ENCODE measurements around the gene CDC42EP4.

The CDC42EP4 gene

DNA sequence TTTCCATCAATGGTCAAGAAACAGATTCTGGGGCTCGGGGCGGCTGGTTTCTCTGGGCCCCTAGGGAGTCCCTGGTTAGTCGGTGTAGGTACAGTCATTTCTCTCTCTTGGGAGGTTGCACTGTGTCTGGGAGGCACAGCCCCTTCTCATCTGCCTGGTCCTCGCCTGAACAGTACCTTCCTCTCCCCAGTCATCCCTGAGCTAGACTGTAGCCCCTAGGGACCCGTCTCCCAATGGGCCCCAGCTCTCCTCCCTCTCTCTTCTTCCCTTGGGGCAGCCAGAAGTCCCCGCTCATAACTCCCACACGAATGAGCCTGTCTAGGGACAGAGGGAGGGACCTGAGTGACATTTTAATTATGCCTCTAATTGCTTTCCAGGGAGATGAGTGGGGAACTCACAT lies 29.9 kb downstream of the CDC42EP4 start:
- Histone ChIP-seq H3K9ac (no peak overlapping the region), H3K4me1 (ENCODE audit: low read depth, poor library complexity, severe bottlenecking) (no peaks in the 10 kb centered on the region), H3K79me2 (ENCODE audit: insufficient read depth, low read depth) (no peaks in the 10 kb centered on the region), H3K4me2 (no peak overlapping the region), H3K27ac (no peak overlapping the region), H3K4me3 (IDR thresholded peaks at IDR 0.05; ENCODE audit: insufficient read depth, low read depth, low read length) (no peak overlapping the region), H4K20me1 (ENCODE audit: insufficient read depth) (no peaks in the 10 kb centered on the region), H2AFZ (ENCODE audit: low read depth) (no peak overlapping the region), H3K36me3 (ENCODE audit: insufficient read depth) (no peaks in the 10 kb centered on the region), H3K27me3 (ENCODE audit: insufficient read depth, low read depth) (no peaks in the 10 kb centered on the region)
- TF ChIP-seq, protein P1, sequence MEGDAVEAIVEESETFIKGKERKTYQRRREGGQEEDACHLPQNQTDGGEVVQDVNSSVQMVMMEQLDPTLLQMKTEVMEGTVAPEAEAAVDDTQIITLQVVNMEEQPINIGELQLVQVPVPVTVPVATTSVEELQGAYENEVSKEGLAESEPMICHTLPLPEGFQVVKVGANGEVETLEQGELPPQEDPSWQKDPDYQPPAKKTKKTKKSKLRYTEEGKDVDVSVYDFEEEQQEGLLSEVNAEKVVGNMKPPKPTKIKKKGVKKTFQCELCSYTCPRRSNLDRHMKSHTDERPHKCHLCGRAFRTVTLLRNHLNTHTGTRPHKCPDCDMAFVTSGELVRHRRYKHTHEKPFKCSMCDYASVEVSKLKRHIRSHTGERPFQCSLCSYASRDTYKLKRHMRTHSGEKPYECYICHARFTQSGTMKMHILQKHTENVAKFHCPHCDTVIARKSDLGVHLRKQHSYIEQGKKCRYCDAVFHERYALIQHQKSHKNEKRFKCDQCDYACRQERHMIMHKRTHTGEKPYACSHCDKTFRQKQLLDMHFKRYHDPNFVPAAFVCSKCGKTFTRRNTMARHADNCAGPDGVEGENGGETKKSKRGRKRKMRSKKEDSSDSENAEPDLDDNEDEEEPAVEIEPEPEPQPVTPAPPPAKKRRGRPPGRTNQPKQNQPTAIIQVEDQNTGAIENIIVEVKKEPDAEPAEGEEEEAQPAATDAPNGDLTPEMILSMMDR (conservative IDR thresholded peaks at IDR 0.05; ENCODE audit: low read depth, low read length) = no peak

DNA sequence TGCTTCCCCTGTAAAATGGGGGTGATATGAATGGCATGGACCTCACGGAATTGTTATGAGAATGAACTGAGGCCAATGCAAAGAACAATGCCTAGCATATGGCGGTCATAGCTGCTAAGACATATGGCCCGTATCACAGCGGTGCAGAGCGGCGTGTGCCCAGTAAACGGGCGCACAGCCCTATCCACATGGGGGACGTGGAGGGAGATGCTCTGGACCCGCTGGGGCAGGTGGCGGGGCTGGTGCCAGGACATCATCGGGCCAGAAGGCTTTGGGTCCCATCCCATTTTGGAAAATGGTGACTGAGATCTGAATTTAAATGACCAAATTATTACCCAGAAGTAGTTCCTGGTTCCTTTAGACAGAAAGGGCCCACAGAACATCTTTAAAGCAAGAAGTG lies 31.6 kb downstream of the CDC42EP4 start:
- Histone ChIP-seq H3K4me2 (no peak overlapping the region), H4K20me1 (ENCODE audit: insufficient read depth) (no peaks in the 10 kb centered on the region), H3K4me1 (ENCODE audit: low read depth, poor library complexity, severe bottlenecking) (no peaks in the 10 kb centered on the region), H3K27me3 (ENCODE audit: insufficient read depth, low read depth) (no peaks in the 10 kb centered on the region), H3K9ac (no peak overlapping the region), H3K79me2 (ENCODE audit: insufficient read depth, low read depth) (no peaks in the 10 kb centered on the region), H3K4me3 (IDR thresholded peaks at IDR 0.05; ENCODE audit: insufficient read depth, low read depth, low read length) (no peak overlapping the region), H3K36me3 (ENCODE audit: insufficient read depth) (no peaks in the 10 kb centered on the region), H2AFZ (ENCODE audit: low read depth) (no peak overlapping the region), H3K27ac (no peak overlapping the region)
- TF ChIP-seq, protein P1 (conservative IDR thresholded peaks at IDR 0.05; ENCODE audit: low read depth, low read length) = no peak

DNA sequence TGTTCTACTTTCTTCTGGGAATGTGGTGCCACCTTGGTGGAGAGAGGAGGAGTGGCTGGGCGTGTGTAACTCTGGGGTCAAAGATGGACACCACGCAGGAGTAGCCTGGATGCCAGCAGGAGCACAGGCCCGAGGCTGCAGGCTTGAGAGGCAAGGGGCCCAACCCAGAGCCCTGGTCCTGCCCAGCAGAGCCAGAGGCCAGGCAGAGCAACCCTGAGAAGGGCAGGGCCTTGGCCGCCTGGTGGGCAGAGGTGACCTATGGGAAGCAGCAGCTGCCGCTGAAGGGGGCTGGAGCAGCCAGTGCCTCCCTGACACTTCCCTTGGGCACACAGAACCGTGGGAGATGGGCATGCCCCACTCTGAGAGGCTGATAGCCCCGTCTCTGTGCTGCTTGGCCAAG lies 32.1 kb downstream of the CDC42EP4 start:
- TF ChIP-seq, protein P1 (conservative IDR thresholded peaks at IDR 0.05; ENCODE audit: low read depth, low read length) = no peak
- Histone ChIP-seq H3K27me3 (ENCODE audit: insufficient read depth, low read depth) (no peaks in the 10 kb centered on the region), H3K79me2 (ENCODE audit: insufficient read depth, low read depth) (no peaks in the 10 kb centered on the region)

DNA sequence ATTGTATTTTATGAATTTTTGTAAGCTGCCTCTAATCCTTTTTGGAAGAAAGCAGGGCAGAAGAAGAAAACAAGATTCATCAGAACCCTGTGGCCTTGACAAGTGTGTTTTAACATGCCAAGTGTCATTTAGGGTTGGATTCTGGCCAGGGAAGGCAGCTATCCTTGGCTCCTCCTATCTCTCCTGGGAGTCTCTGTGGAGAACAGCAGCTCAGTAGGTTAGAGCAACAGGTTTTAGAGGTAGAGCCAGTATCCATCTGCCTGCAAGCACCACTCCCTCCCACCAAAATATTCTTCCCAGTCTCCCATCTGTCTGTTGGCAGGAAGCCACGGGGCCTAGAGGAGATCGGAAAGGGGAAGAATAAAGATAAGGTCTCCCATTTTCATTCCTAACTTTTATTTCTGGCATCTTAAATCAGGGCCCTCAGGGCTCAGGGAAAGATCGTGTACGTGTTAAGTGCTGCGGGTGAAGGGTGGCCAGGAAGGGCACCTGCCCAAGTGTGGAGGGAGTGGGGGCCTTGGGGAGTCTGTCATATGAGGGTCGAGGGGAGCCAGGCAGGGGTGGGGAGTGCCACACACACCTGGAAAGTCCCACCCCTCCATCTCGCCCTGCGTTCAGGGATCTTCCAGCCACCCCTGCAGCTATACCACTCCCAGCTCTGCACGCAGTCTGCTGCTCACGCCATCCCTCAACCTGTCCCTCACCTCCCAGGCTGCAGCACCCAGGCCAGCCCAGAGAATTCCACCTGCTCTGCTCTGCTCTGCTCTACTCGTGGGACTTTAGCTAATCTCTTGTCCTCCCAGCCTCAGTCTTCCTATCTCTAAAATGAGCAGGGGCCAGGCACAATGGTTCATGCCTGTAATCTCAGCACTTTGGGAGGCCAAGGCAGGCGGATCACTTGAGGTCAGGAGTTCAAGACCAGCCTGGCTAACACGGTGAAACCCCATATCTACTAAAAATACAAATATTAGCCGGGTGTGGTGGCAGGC lies 33.0 kb downstream of the CDC42EP4 start:
- Histone ChIP-seq H3K36me3 (ENCODE audit: insufficient read depth) (no peaks in the 10 kb centered on the region), H3K79me2 (ENCODE audit: insufficient read depth, low read depth) (no peaks in the 10 kb centered on the region), H3K4me2 (no peak overlapping the region), H3K9ac (no peak overlapping the region), H4K20me1 (ENCODE audit: insufficient read depth) (no peaks in the 10 kb centered on the region), H3K4me3 (IDR thresholded peaks at IDR 0.05; ENCODE audit: insufficient read depth, low read depth, low read length) (no peak overlapping the region), H3K4me1 (ENCODE audit: low read depth, poor library complexity, severe bottlenecking) (no peaks in the 10 kb centered on the region), H2AFZ (ENCODE audit: low read depth) (no peak overlapping the region), H3K27ac (no peak overlapping the region), H3K27me3 (ENCODE audit: insufficient read depth, low read depth) (no peaks in the 10 kb centered on the region)
- TF ChIP-seq, protein P1 (conservative IDR thresholded peaks at IDR 0.05; ENCODE audit: low read depth, low read length) = no peak

More for the DNA sequence above, 32.1 kb downstream of the CDC42EP4 start:
- no peak overlapping the region for H3K4me3 ChIP-seq (IDR thresholded peaks at IDR 0.05; ENCODE audit: insufficient read depth, low read depth, low read length)
- no peak overlapping the region for H3K4me2 ChIP-seq
- no peak overlapping the region for H2AFZ ChIP-seq (ENCODE audit: low read depth)
- no peaks in the 10 kb centered on the region for H4K20me1 ChIP-seq (ENCODE audit: insufficient read depth)
- no peaks in the 10 kb centered on the region for H3K4me1 ChIP-seq (ENCODE audit: low read depth, poor library complexity, severe bottlenecking)
- H3K36me3 ChIP-seq (ENCODE audit: insufficient read depth) = no peaks in the 10 kb centered on the region
- no peak overlapping the region for H3K27ac ChIP-seq
- no peak overlapping the region for H3K9ac ChIP-seq

All from KMS-11 (cell line).